BLaER1 (cell line): ENCODE results near the gene NR4A3.

ENCODE experiments used
- H3K27ac ChIP-seq: shearing (Covaris generic); formaldehyde crosslinking; 2 replicates; pipeline ENCODE4 v1.8.1; 2022
- H3K27me3 ChIP-seq: shearing (Covaris generic); formaldehyde crosslinking; 2 replicates; pipeline ENCODE4 v1.8.1; 2022
- H3K36me3 ChIP-seq: shearing (Covaris generic); formaldehyde crosslinking; 2 replicates; pipeline ENCODE4 v1.8.1; 2022
- H3K4me1 ChIP-seq: shearing (Covaris generic); formaldehyde crosslinking; 2 replicates; pipeline ENCODE4 v1.8.1; 2022
- H3K4me2 ChIP-seq: shearing (Covaris generic); formaldehyde crosslinking; 2 replicates; pipeline ENCODE4 v1.8.1; 2022
- H3K4me3 ChIP-seq: shearing (Covaris generic); formaldehyde crosslinking; 2 replicates; pipeline ENCODE4 v1.8.1; 2022
- H3K9ac ChIP-seq: shearing (Covaris generic); formaldehyde crosslinking; 2 replicates; pipeline ENCODE4 v1.8.1; 2022
- H3K9me3 ChIP-seq: shearing (Covaris generic); formaldehyde crosslinking; 2 replicates; pipeline ENCODE4 v1.8.1; 2022
- H4K20me1 ChIP-seq: shearing (Covaris generic); formaldehyde crosslinking; 2 replicates; pipeline ENCODE4 v1.8.1; 2022
- Cebpa-rat ChIP-seq: shearing (Covaris generic); IDR thresholded peaks from 2 replicates; pipeline ENCODE4 v1.8.1; 2022

Gene NR4A3

DNA sequence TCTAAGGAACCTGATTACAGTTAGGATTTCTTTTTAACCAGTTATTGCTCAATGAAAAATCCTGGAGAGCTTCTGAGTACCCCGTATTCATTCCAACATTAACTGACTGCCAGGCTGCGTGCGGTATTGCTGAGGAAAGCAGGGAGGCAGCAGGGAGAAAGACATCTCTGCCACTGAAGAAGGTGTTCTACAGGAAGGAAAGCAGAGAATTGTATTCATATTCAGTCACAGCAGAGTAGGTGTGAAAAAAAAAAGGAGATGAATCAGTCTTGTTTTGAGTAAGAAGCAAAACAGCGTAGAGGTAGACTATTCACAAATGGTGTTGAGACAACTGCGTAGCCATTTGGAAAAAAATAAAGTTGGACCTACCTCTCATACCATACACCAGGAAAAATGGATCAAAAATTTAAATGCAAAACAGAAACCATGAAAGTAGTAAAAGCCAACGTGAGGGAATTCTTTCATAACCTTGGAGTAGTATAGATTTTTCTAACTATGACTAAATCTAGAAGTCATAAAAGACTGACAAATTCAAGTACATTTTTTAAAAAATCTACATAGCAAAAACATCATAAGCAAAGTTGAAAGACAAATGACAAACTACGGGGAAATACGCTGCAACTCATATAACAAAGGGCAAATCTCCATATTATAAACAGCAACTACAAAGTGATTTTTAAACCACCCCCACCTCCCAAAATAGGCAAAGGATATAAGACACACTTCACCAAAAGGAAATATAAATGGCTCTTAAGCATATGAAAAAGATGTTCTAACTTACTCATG, 9.9 kb upstream of the NR4A3 start:
- no peak overlapping the region for H3K4me3 ChIP-seq
- no peaks in the 10 kb centered on the region for H3K27me3 ChIP-seq
- no peaks in the 10 kb centered on the region for H3K36me3 ChIP-seq
- H3K9me3 ChIP-seq = no peaks in the 10 kb centered on the region
- no peak overlapping the region for H3K9ac ChIP-seq
- TF ChIP-seq Cebpa-rat = no peak
- no peak overlapping the region for H3K27ac ChIP-seq
- H4K20me1 ChIP-seq = peaks cover 12% of the 10 kb centered on the region; the same call in 1 of the 2 replicates
- H3K4me2 ChIP-seq = no peak overlapping the region
- no peaks in the 10 kb centered on the region for H3K4me1 ChIP-seq

GRCh38 chr9:99813739-99814138, 7.9 kb upstream of the NR4A3 start:
- Histone ChIP-seq H3K36me3 (no peaks in the 10 kb centered on the region), H3K9ac (no peak overlapping the region), H4K20me1 (peaks cover 12% of the 10 kb centered on the region; the same call in 1 of the 2 replicates), H3K4me1 (peaks cover 18% of the 10 kb centered on the region), H3K4me3 (no peak overlapping the region), H3K27ac (no peak overlapping the region), H3K4me2 (no peak overlapping the region), H3K27me3 (no peaks in the 10 kb centered on the region), H3K9me3 (no peaks in the 10 kb centered on the region)
- TF ChIP-seq Cebpa-rat = no peak

- Histone ChIP-seq H3K36me3 (no peaks in the 10 kb centered on the region), H3K4me2 (no peak overlapping the region), H3K27me3 (no peaks in the 10 kb centered on the region), H3K4me3 (no peak overlapping the region), H3K9me3 (no peaks in the 10 kb centered on the region), H3K4me1 (peaks cover 21% of the 10 kb centered on the region), H3K9ac (no peak overlapping the region), H3K27ac (no peak overlapping the region), H4K20me1 (peaks cover 12% of the 10 kb centered on the region; the same call in 1 of the 2 replicates)
- TF ChIP-seq Cebpa-rat = no peak
Observed at GRCh38 chr9:99814359-99814758, 7.3 kb upstream of the NR4A3 start.

DNA sequence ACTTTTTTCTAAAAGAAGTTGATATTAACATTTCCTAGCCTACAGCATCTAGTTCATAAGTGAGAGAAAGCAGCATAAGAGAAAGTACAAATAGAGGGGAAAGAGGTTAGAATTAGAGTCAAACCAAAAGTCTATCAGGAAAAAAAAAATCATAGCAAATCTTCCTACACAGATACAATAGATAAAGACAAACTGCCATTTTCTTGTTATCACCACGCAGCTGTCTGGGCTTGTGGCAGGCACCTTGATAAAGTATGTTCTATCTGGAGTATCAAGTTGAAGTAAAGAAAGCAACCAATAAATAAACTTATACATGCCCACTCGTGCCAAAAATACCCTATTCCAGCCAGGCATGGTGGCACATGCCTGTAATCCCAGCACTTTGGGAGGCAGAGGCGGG, 5.3 kb upstream of the NR4A3 start:
- H3K27me3 ChIP-seq = no peaks in the 10 kb centered on the region
- no peak overlapping the region for H3K9ac ChIP-seq
- no peak for TF ChIP-seq Cebpa-rat
- H3K27ac ChIP-seq = no peak overlapping the region
- no peak overlapping the region for H3K4me2 ChIP-seq
- no peaks in the 10 kb centered on the region for H3K9me3 ChIP-seq
- H3K4me3 ChIP-seq = no peak overlapping the region
- H3K36me3 ChIP-seq = no peaks in the 10 kb centered on the region
- H4K20me1 ChIP-seq = 0 out of 2 replicates have a peak, but pooled peaks cover 5% of the 10 kb centered on the region
- H3K4me1 ChIP-seq = peaks cover 21% of the 10 kb centered on the region

GRCh38 chr9:99818500-99818899, 3.2 kb upstream of the NR4A3 start:
- Histone ChIP-seq H3K9ac (peak overlapping the region; percentile 98), H3K27me3 (peaks cover 17% of the 10 kb centered on the region), H3K27ac (peak overlapping the region; percentile 99), H3K4me3 (peak overlapping the region; percentile 84), H3K9me3 (no peaks in the 10 kb centered on the region), H3K36me3 (no peaks in the 10 kb centered on the region), H3K4me2 (peak overlapping the region; percentile 83), H4K20me1 (peaks cover 21% of the 10 kb centered on the region), H3K4me1 (peaks cover 34% of the 10 kb centered on the region)
- no peak for TF ChIP-seq Cebpa-rat

DNA sequence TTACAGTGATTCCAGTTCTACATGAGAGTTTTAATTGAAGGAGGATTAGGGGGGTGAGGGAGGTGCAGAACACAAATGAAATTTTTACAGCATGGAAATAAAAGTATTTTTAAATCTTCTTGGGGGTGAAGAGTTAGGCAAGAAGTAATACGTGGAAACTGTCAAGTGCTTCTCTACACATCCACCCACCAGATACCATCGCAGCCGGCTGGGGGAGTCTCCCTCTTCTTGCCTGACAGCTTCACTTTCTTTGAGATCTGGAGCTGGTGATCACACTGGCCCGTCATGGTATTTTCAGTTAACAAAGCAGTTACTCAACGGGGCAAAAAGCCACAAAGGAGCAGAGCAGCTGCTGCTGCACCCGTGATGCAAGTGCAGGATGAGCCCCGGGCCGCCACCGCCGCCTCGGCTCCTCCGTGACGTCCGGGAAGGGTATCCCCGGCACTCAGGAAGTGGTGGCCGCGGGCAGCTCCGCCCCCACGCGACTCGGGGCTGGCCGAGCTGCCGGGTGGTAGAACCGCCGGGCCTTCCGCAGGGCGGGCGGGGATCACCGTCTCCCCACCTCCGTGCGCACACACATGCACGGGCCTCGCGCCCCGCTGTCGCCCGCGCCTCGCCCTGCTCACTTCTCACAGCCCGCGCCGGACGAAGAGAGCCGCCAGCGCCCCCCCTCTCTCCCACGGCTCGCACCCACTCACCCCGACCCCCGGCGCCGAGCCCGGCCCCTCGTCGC, 2.4 kb upstream of the NR4A3 start:
- TF ChIP-seq Cebpa-rat = peak; percentile 92
- peak overlapping the region; percentile 98 for H3K9ac ChIP-seq
- peak overlapping the region; percentile 84 for H3K4me3 ChIP-seq
- H3K36me3 ChIP-seq = no peaks in the 10 kb centered on the region
- H3K4me2 ChIP-seq = peak overlapping the region; percentile 83
- no peaks in the 10 kb centered on the region for H3K9me3 ChIP-seq
- peak overlapping the region; percentile 99 for H3K27ac ChIP-seq
- H4K20me1 ChIP-seq = peaks cover 29% of the 10 kb centered on the region
- peaks cover 41% of the 10 kb centered on the region for H3K4me1 ChIP-seq
- H3K27me3 ChIP-seq = peaks cover 25% of the 10 kb centered on the region

DNA sequence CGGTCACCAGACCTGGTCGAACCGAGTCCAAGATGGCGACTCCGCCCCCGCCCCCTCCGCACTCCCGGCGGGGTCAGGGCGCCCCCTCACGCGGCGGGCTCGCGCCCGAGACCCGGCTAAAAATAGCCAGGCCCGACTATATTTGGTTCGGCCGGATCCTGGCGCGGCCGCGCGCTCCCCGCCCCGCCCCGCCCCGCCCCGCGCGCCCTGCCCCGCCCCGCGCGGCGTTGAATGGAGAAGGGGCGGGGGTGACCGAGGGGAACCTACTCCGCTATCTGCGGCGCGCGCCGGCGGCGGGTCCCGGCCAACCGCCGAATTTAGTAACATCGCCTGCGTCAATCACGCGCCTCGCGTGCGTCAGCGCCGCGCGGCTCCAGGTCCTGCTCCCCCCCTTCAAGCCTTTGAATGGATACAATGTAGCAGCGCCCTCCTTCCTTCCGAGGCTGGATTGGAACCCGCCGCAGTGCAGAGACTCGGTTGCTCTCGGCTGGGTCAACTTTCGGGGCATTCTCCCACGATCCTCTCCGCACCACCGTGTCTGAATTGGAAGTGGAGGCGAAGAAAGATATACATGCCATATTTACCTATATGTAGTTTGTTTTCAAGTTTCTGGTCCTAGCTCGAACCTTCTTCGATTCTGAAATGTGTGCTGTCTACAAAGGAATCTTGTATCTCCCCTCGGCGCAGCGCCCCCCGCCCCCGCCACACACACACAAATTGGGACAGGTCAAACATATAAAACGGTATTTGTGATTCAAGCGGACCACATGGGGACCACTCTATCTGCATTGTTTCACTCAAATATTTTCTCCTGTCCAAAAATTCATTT, 1.6 kb upstream of the NR4A3 start:
- no peaks in the 10 kb centered on the region for H3K9me3 ChIP-seq
- TF ChIP-seq Cebpa-rat = no peak
- peak overlapping the region; percentile 99 for H3K27ac ChIP-seq
- H3K9ac ChIP-seq = peak overlapping the region; percentile 98
- H3K4me2 ChIP-seq = peak overlapping the region; percentile 92
- peaks cover 33% of the 10 kb centered on the region for H3K27me3 ChIP-seq
- peaks cover 35% of the 10 kb centered on the region for H4K20me1 ChIP-seq
- no peaks in the 10 kb centered on the region for H3K36me3 ChIP-seq
- peak overlapping the region; percentile 84 for H3K4me3 ChIP-seq
- peaks cover 49% of the 10 kb centered on the region for H3K4me1 ChIP-seq

GRCh38 chr9:99820685-99821395, 845 bp upstream of the NR4A3 start:
- Histone ChIP-seq H3K4me1 (peaks cover 55% of the 10 kb centered on the region), H3K4me2 (peak overlapping the region; percentile 92), H3K27me3 (peaks cover 41% of the 10 kb centered on the region), H3K4me3 (peak overlapping the region; percentile 84), H4K20me1 (peaks cover 39% of the 10 kb centered on the region), H3K27ac (peak overlapping the region; percentile 64), H3K9me3 (no peaks in the 10 kb centered on the region), H3K9ac (peak overlapping the region; percentile 79), H3K36me3 (no peaks in the 10 kb centered on the region)
- TF ChIP-seq Cebpa-rat = no peak
